GM18873 (cell line): ENCODE results near the gene AAMDC.
"Not testable (repeated sequence)": the region's sequence is repeated elsewhere in the genome, so short reads cannot be mapped to it uniquely, and the experiment has no call there.

Experiments used
- ATAC-seq: cut with Tn5 transposase; IDR thresholded peaks from one replicate; pipeline ENCODE4 v1.9.1; 2021; ENCODE audit warnings: mild to moderate bottlenecking, moderate library complexity, moderate number of reproducible peaks; ENCODE audit not compliant: unreplicated experiment, low FRiP score

AAMDC gene

GRCh38 chr11:77819921-77820564, 901 bp upstream of the AAMDC start:
- peak; percentile 11 for ATAC-seq

- no peak for ATAC-seq
These were observed 456 bp downstream of the AAMDC start for GRCh38 chr11:77821349-77821851.

- ATAC-seq: not testable (repeated sequence)
These were observed 1.2 kb downstream of the AAMDC start for GRCh38 chr11:77822126-77822525.

GRCh38 chr11:77823775-77824174, 2.8 kb downstream of the AAMDC start:
- no peak for ATAC-seq

- ATAC-seq: no peak
These were observed 8.0 kb downstream of the AAMDC start for GRCh38 chr11:77828926-77829325.

GRCh38 chr11:77833302-77833701, 12.4 kb downstream of the AAMDC start:
- ATAC-seq: no peak

- no peak for ATAC-seq
These were observed 21.6 kb downstream of the AAMDC start for GRCh38 chr11:77842441-77843121.

GRCh38 chr11:77843700-77844099, 22.8 kb downstream of the AAMDC start:
- ATAC-seq: not testable (repeated sequence)

GRCh38 chr11:77851503-77851902, 30.6 kb downstream of the AAMDC start:
- ATAC-seq: no peak

GRCh38 chr11:77854838-77855237, 33.9 kb downstream of the AAMDC start:
- no peak for ATAC-seq

- ATAC-seq: not testable (repeated sequence)
These were observed 37.0 kb downstream of the AAMDC start for GRCh38 chr11:77857906-77858457.

GRCh38 chr11:77861444-77861843, 40.5 kb downstream of the AAMDC start:
- not testable (repeated sequence) for ATAC-seq

- ATAC-seq: no peak
These were observed 44.9 kb downstream of the AAMDC start for GRCh38 chr11:77865805-77866204.

GRCh38 chr11:77866336-77866735, 45.4 kb downstream of the AAMDC start:
- ATAC-seq: no peak

GRCh38 chr11:77868744-77869143, 47.8 kb downstream of the AAMDC start:
- no peak for ATAC-seq

- no peak for ATAC-seq
These were observed 50.9 kb downstream of the AAMDC start for GRCh38 chr11:77871855-77872254.

GRCh38 chr11:77873345-77873744, 52.4 kb downstream of the AAMDC start:
- no peak for ATAC-seq

- ATAC-seq: no peak
These were observed 53.3 kb downstream of the AAMDC start for GRCh38 chr11:77874206-77874605.

- ATAC-seq: no peak
These were observed 55.1 kb downstream of the AAMDC start for GRCh38 chr11:77876045-77876444.

GRCh38 chr11:77878247-77878646, 57.3 kb downstream of the AAMDC start:
- ATAC-seq: not testable (repeated sequence)

GRCh38 chr11:77879218-77879617, 58.3 kb downstream of the AAMDC start:
- ATAC-seq: no peak

- ATAC-seq: no peak
These were observed 61.5 kb downstream of the AAMDC start for GRCh38 chr11:77882396-77882795.
